Measurements from ENCODE around the gene PTPRM. TPM values are rescaled to one million over a fixed set of nuclear protein-coding genes. Genes with fewer than 3 reads are reported as not detected.

PTPRM gene
- total and polyA plus RNA-seq, 9 donors = 45.6 to 82.0 (median 56.9) TPM

- intact Hi-C loops (cut with DNase I) = no loop called here
- Histone ChIP-seq H3K27ac (no peak overlapping the region), H3K27me3 (no peaks in the 10 kb centered on the region), H3K4me3 (no peak overlapping the region), H3K9me3 (no peaks in the 10 kb centered on the region), H3K36me3 (no peaks in the 10 kb centered on the region), H3K4me1 (ENCODE audit: insufficient read depth) (peaks cover 4% of the 10 kb centered on the region)
- 96 to 98% (median 97%) methylated on average over 10 of the region's 10 CpGs for WGBS, 3 donors
- no peak for TF ChIP-seq EP300 (IDR thresholded peaks at IDR 0.05)
- no peak for TF ChIP-seq CTCF (IDR thresholded peaks at IDR 0.05)
- no peak for TF ChIP-seq POLR2A (IDR thresholded peaks at IDR 0.05)
- DNase-seq = no peak
Measured at GRCh38 chr18:8095947-8096570, 528.9 kb downstream of the PTPRM start.

GRCh38 chr18:8097399-8097798, 530.3 kb downstream of the PTPRM start:
- H3K27me3 ChIP-seq = no peaks in the 10 kb centered on the region
- DNase-seq = no peak
- H3K4me1 ChIP-seq (ENCODE audit: insufficient read depth) = peaks cover 4% of the 10 kb centered on the region
- H3K4me3 ChIP-seq = no peak overlapping the region
- no peaks in the 10 kb centered on the region for H3K36me3 ChIP-seq
- intact Hi-C loops (cut with DNase I) = no loop called here
- H3K27ac ChIP-seq = no peak overlapping the region
- H3K9me3 ChIP-seq = no peaks in the 10 kb centered on the region
- TF ChIP-seq CTCF (IDR thresholded peaks at IDR 0.05) (no peak), EP300 (IDR thresholded peaks at IDR 0.05) (no peak), POLR2A (IDR thresholded peaks at IDR 0.05) (no peak)

GRCh38 chr18:8097927-8098326, 530.8 kb downstream of the PTPRM start:
- TF ChIP-seq CTCF (IDR thresholded peaks at IDR 0.05) = no peak
- TF ChIP-seq POLR2A (IDR thresholded peaks at IDR 0.05) = no peak
- TF ChIP-seq EP300 (IDR thresholded peaks at IDR 0.05) = no peak
- Histone ChIP-seq H3K36me3 (no peaks in the 10 kb centered on the region), H3K27me3 (no peaks in the 10 kb centered on the region), H3K4me1 (ENCODE audit: insufficient read depth) (peaks cover 3% of the 10 kb centered on the region), H3K27ac (no peak overlapping the region), H3K4me3 (no peak overlapping the region), H3K9me3 (no peaks in the 10 kb centered on the region)
- DNase-seq = no peak
- intact Hi-C loops (cut with DNase I) = no loop called here
- 0 to 92% (median 48%) methylated on average over 1 of the region's 1 CpG for WGBS, 3 donors

GRCh38 chr18:8106603-8107002, 539.5 kb downstream of the PTPRM start:
- intact Hi-C loops (cut with DNase I) = no loop called here
- H3K27me3 ChIP-seq = no peaks in the 10 kb centered on the region
- TF ChIP-seq EP300 (IDR thresholded peaks at IDR 0.05) (no peak), CTCF (IDR thresholded peaks at IDR 0.05) (no peak), POLR2A (IDR thresholded peaks at IDR 0.05) (no peak)
- WGBS, 3 donors = 93 to 96% (median 96%) methylated on average over 4 of the region's 4 CpGs
- H3K36me3 ChIP-seq = no peaks in the 10 kb centered on the region
- H3K4me3 ChIP-seq = no peak overlapping the region
- H3K4me1 ChIP-seq (ENCODE audit: insufficient read depth) = no peaks in the 10 kb centered on the region
- no peaks in the 10 kb centered on the region for H3K9me3 ChIP-seq
- H3K27ac ChIP-seq = no peak overlapping the region
- DNase-seq = no peak

All from ovary (tissue), 9 donors.